ENCODE data around the gene HMGA1. TPM values are rescaled to one million over a fixed set of nuclear protein-coding genes. Genes with fewer than 3 reads are reported as not detected.
A peak's percentile ranks its signal among the peaks of the same experiment; 100 is the strongest.

HMGA1 gene
- total RNA-seq, 4 donors from 2014 or later: 23.2 to 112 (median 63.2) TPM

GRCh38 chr6:34194772-34195171, 41.9 kb upstream of the HMGA1 start:
- Histone ChIP-seq H3K4me3 (no peak overlapping the region), H3K4me1 (peaks cover 0 to 9% (median 4%) of the 10 kb centered on the region in 4 donors), H3K9me3 (no peaks in the 10 kb centered on the region), H3K27ac (no peak overlapping the region), H3K36me3 (no peaks in the 10 kb centered on the region), H3K27me3 (no peaks in the 10 kb centered on the region)
- intact Hi-C loops (cut with DNase I; ENCODE audit: low total_unique reads) (loop anchor here (2.0 to 10.0 kb wide), 2 partner anchors 44 to 220 kb away; no protein-coding TSS in a partner anchor), in situ Hi-C loops (cut with MboI; ENCODE audit: low pct_ligation_motif_present in 1 of 4, low pct_unique_long_range_greater_than_20kb in 1 of 4, low sequenced_read_pairs in 3 of 4) (loop anchor here (10.0 to 25.0 kb wide), 2 partner anchors 220 to 418 kb away; no protein-coding TSS in a partner anchor)
- no peak for DNase-seq
- 87 to 93% methylated on average over 2 to 3 of the region's 3 CpGs for WGBS, 2 donors (ENCODE audit: low coverage in 1 of 2)
- no peak for TF ChIP-seq POLR2AphosphoS5 (IDR thresholded peaks at IDR 0.05)
- TF ChIP-seq, protein P1, sequence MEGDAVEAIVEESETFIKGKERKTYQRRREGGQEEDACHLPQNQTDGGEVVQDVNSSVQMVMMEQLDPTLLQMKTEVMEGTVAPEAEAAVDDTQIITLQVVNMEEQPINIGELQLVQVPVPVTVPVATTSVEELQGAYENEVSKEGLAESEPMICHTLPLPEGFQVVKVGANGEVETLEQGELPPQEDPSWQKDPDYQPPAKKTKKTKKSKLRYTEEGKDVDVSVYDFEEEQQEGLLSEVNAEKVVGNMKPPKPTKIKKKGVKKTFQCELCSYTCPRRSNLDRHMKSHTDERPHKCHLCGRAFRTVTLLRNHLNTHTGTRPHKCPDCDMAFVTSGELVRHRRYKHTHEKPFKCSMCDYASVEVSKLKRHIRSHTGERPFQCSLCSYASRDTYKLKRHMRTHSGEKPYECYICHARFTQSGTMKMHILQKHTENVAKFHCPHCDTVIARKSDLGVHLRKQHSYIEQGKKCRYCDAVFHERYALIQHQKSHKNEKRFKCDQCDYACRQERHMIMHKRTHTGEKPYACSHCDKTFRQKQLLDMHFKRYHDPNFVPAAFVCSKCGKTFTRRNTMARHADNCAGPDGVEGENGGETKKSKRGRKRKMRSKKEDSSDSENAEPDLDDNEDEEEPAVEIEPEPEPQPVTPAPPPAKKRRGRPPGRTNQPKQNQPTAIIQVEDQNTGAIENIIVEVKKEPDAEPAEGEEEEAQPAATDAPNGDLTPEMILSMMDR (IDR thresholded peaks at IDR 0.05): no peak
- TF ChIP-seq POLR2A (IDR thresholded peaks at IDR 0.05): no peak
- no peak for TF ChIP-seq EP300 (IDR thresholded peaks at IDR 0.05; ENCODE audit: low read depth)

DNA sequence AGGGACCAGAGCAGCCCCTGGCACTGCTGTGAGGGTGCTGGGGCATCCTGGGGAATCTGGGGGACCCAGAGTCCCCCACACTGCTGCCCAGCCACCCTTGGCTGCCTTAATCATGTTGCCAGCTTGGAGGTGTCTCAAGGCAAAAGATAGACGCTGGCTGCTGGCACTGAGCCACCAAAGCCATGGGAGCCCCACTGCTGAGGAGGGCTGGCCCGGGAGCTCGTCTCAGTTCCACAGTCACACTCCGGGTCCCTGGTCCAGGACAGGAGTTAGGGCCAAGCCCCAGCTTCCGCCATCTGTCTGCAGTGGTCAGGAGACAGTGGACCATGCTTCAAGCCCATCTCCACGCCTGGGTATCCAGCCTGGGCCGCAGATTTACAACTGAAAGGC, 41.0 kb upstream of the HMGA1 start:
- Histone ChIP-seq H3K36me3 (no peaks in the 10 kb centered on the region), H3K4me1 (peaks cover 0 to 9% (median 4%) of the 10 kb centered on the region in 4 donors), H3K27ac (no peak overlapping the region), H3K4me3 (no peak overlapping the region), H3K27me3 (no peaks in the 10 kb centered on the region), H3K9me3 (no peaks in the 10 kb centered on the region)
- no peak for TF ChIP-seq POLR2A (IDR thresholded peaks at IDR 0.05)
- TF ChIP-seq, protein P1 (IDR thresholded peaks at IDR 0.05): no peak
- TF ChIP-seq POLR2AphosphoS5 (IDR thresholded peaks at IDR 0.05): no peak
- no peak for TF ChIP-seq EP300 (IDR thresholded peaks at IDR 0.05; ENCODE audit: low read depth)
- in situ Hi-C loops (cut with MboI; ENCODE audit: low pct_ligation_motif_present in 1 of 4, low pct_unique_long_range_greater_than_20kb in 1 of 4, low sequenced_read_pairs in 3 of 4) (loop anchor here (10.0 to 25.0 kb wide), 2 partner anchors 219 to 417 kb away; no protein-coding TSS in a partner anchor), intact Hi-C loops (cut with DNase I; ENCODE audit: low total_unique reads) (loop anchor here (2.0 to 10.0 kb wide), 2 partner anchors 43 to 219 kb away; no protein-coding TSS in a partner anchor)
- 45% methylated on average over 7 of the region's 7 CpGs; no CpG with 5 or more reads in 1 of the 2 donors for WGBS, 2 donors (ENCODE audit: low coverage in 1 of 2)
- no peak for DNase-seq

DNA sequence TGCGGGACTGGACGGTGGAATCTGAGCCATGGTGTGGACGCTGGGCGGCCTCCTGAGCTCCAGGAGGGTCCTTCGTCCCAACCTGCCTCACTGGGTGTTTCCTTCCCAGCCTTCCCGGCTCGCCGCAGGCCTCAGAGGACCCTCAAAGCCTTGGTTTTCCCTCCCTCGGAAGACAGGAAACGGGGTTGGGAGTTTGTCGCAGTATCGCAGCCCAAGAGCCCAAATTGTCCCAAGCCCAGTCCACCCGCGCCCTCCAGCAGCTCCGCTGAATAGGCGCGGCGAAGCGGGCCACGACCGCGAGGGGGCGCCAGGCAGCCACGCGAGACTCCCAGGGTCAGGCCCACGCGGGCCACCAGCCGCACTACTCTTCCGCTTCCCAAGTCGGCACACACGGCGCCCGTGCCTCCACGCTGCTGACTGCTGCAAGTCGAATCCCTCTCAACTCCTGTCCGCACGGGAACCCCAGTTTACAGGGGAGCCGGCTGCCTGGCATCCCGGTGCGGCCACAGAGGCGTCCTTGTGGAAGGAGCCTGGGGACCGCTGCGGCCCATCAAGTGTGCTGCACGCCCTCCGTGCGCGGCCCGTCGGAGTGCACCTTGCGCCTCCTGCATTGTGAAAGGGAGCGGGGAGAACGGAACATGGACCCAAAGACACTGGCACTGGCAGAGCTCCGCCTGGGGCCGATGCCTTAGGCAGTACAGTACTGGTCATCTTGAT, 40.4 kb upstream of the HMGA1 start:
- H3K4me1 ChIP-seq: peaks cover 0 to 9% (median 4%) of the 10 kb centered on the region in 4 donors
- H3K9me3 ChIP-seq: no peaks in the 10 kb centered on the region
- peak; percentile 89 for DNase-seq
- no peaks in the 10 kb centered on the region for H3K36me3 ChIP-seq
- TF ChIP-seq POLR2A (IDR thresholded peaks at IDR 0.05) (no peak), POLR2AphosphoS5 (IDR thresholded peaks at IDR 0.05) (peak in 1 of 3 donors; percentile 7), EP300 (IDR thresholded peaks at IDR 0.05; ENCODE audit: low read depth) (no peak)
- TF ChIP-seq, protein P1 (IDR thresholded peaks at IDR 0.05): peak; percentile 95 to 99 (median 95)
- H3K27me3 ChIP-seq: no peaks in the 10 kb centered on the region
- in situ Hi-C loops (cut with MboI; ENCODE audit: low pct_ligation_motif_present in 1 of 4, low pct_unique_long_range_greater_than_20kb in 1 of 4, low sequenced_read_pairs in 3 of 4): loop anchor here (10.0 to 25.0 kb wide), 2 partner anchors 219 to 416 kb away; no protein-coding TSS in a partner anchor
- peak overlapping the region; percentile 28 to 55 (median 42) for H3K4me3 ChIP-seq
- intact Hi-C loops (cut with DNase I; ENCODE audit: low total_unique reads): loop anchor here (10.0 kb wide), 1 partner anchor 219 kb away; no protein-coding TSS in a partner anchor
- 24% methylated on average over 16 of the region's 54 CpGs; no CpG with 5 or more reads in 1 of the 2 donors for WGBS, 2 donors (ENCODE audit: low coverage in 1 of 2)
- H3K27ac ChIP-seq: no peak overlapping the region

- intact Hi-C loops (cut with DNase I; ENCODE audit: low total_unique reads): loop anchor here (10.0 kb wide), 1 partner anchor 218 kb away; no protein-coding TSS in a partner anchor
- no peak for DNase-seq
- no peak overlapping the region for H3K27ac ChIP-seq
- H3K27me3 ChIP-seq: no peaks in the 10 kb centered on the region
- TF ChIP-seq POLR2AphosphoS5 (IDR thresholded peaks at IDR 0.05): no peak
- WGBS, 2 donors (ENCODE audit: low coverage in 1 of 2): 61% methylated on average over 7 of the region's 10 CpGs; no CpG with 5 or more reads in 1 of the 2 donors
- H3K4me3 ChIP-seq: peak overlapping the region in 3 of 4 donors; percentile 37 to 55 (median 46)
- no peaks in the 10 kb centered on the region for H3K36me3 ChIP-seq
- peaks cover 0 to 9% (median 4%) of the 10 kb centered on the region in 4 donors for H3K4me1 ChIP-seq
- no peaks in the 10 kb centered on the region for H3K9me3 ChIP-seq
- in situ Hi-C loops (cut with MboI; ENCODE audit: low pct_ligation_motif_present in 1 of 4, low pct_unique_long_range_greater_than_20kb in 1 of 4, low sequenced_read_pairs in 3 of 4): loop anchor here (10.0 to 25.0 kb wide), 2 partner anchors 218 to 415 kb away; no protein-coding TSS in a partner anchor
Observed at GRCh38 chr6:34196833-34197195, 39.9 kb upstream of the HMGA1 start.
